Measurements from ENCODE around the gene SLC35B3. TPM values are rescaled to one million over a fixed set of nuclear protein-coding genes. Genes with fewer than 3 reads are reported as not detected.
"Not testable (repeated sequence)": the region's sequence is repeated elsewhere in the genome, so short reads cannot be mapped to it uniquely, and the experiment has no call there.

The SLC35B3 gene
- total RNA-seq, 1 experiment from 2014 or later = 41.3 TPM

- Histone ChIP-seq H3K9me3 (peaks cover 7% of the 10 kb centered on the region), H3K36me3 (ENCODE audit: control insufficient read depth, insufficient read depth, low read length) (no peaks in the 10 kb centered on the region), H3K4me1 (peaks cover 21% of the 10 kb centered on the region), H3K4me3 (ENCODE audit: low read depth, low read length) (no peak overlapping the region), H3K27me3 (replicated peaks; ENCODE audit: control insufficient read depth, insufficient read depth, low read length) (no peaks in the 10 kb centered on the region)
- Mint-ChIP-seq H3K4me3 (ENCODE audit: unreplicated experiment) (no peak overlapping the region), H3K27me3 (ENCODE audit: insufficient read depth, unreplicated experiment) (no peaks in the 10 kb centered on the region), H3K36me3 (ENCODE audit: insufficient read depth, unreplicated experiment) (peaks cover 38% of the 10 kb centered on the region), H3K27ac (ENCODE audit: unreplicated experiment) (no peak overlapping the region), H3K4me1 (ENCODE audit: low read depth, unreplicated experiment) (peaks cover 25% of the 10 kb centered on the region), H3K9me3 (ENCODE audit: unreplicated experiment) (peaks cover 19% of the 10 kb centered on the region)
- DNase-seq = no peak
- TF ChIP-seq CTCF (IDR thresholded peaks at IDR 0.05; ENCODE audit: insufficient read depth in 1 of 2, low read depth in 1 of 2, low read length in 1 of 2, severe bottlenecking in 1 of 2, unreplicated experiment in 1 of 2) = no peak
- ChIA-PET CTCF (no interaction called here), POLR2A (no interaction called here)
- BruUV-seq (replicated peaks) = no TSS peak
- intact Hi-C loops (cut with micrococcal nuclease; ENCODE audit: unreplicated experiment) = no loop called here
Measured at GRCh38 chr6:8462694-8463093, 27.3 kb upstream of the SLC35B3 start.

DNA sequence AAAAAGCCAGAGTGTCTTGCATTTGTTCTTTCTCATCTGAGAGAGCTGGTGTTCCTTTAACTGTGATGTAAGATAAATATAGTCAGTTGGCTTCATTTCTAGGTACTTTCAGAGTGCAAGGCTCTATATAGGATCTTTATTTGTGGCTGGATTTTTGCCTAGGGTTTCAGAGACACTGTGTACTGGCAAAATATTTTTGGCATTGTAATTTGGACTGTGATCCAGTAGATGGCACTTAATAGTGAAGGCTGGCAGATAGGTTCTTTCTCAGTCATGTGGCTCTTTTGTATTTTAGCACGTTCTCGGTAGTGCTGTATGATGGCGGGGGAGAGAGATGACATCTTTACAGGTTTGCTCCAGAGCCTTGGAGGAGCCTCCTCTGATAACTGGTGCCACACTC lies 26.8 kb upstream of the SLC35B3 start:
- CTCF ChIA-PET = no interaction called here
- no peak for TF ChIP-seq CTCF (IDR thresholded peaks at IDR 0.05; ENCODE audit: insufficient read depth in 1 of 2, low read depth in 1 of 2, low read length in 1 of 2, severe bottlenecking in 1 of 2, unreplicated experiment in 1 of 2)
- H3K27ac Mint-ChIP-seq (ENCODE audit: unreplicated experiment) = no peak overlapping the region
- no TSS peak for BruUV-seq (replicated peaks)
- H3K27me3 Mint-ChIP-seq (ENCODE audit: insufficient read depth, unreplicated experiment) = no peaks in the 10 kb centered on the region
- Histone ChIP-seq H3K4me1 (peaks cover 15% of the 10 kb centered on the region), H3K9me3 (peaks cover 7% of the 10 kb centered on the region), H3K4me3 (ENCODE audit: low read depth, low read length) (no peak overlapping the region), H3K27me3 (replicated peaks; ENCODE audit: control insufficient read depth, insufficient read depth, low read length) (no peaks in the 10 kb centered on the region), H3K36me3 (ENCODE audit: control insufficient read depth, insufficient read depth, low read length) (no peaks in the 10 kb centered on the region)
- H3K36me3 Mint-ChIP-seq (ENCODE audit: insufficient read depth, unreplicated experiment) = peaks cover 41% of the 10 kb centered on the region
- POLR2A ChIA-PET = no interaction called here
- H3K9me3 Mint-ChIP-seq (ENCODE audit: unreplicated experiment) = peaks cover 24% of the 10 kb centered on the region
- peaks cover 20% of the 10 kb centered on the region for H3K4me1 Mint-ChIP-seq (ENCODE audit: low read depth, unreplicated experiment)
- no peak overlapping the region for H3K4me3 Mint-ChIP-seq (ENCODE audit: unreplicated experiment)
- intact Hi-C loops (cut with micrococcal nuclease; ENCODE audit: unreplicated experiment) = no loop called here
- DNase-seq = no peak

GRCh38 chr6:8446391-8446790 lies 11.0 kb upstream of the SLC35B3 start:
- Mint-ChIP-seq H3K4me1 (ENCODE audit: low read depth, unreplicated experiment) (peaks cover 44% of the 10 kb centered on the region), H3K4me3 (ENCODE audit: unreplicated experiment) (peak overlapping the region; percentile 83), H3K27ac (ENCODE audit: unreplicated experiment) (peak overlapping the region; percentile 93), H3K36me3 (ENCODE audit: insufficient read depth, unreplicated experiment) (peaks cover 35% of the 10 kb centered on the region), H3K9me3 (ENCODE audit: unreplicated experiment) (peaks cover 14% of the 10 kb centered on the region), H3K27me3 (ENCODE audit: insufficient read depth, unreplicated experiment) (no peaks in the 10 kb centered on the region)
- no TSS peak for BruUV-seq (replicated peaks)
- Histone ChIP-seq H3K4me3 (ENCODE audit: low read depth, low read length) (no peak overlapping the region), H3K9me3 (no peaks in the 10 kb centered on the region), H3K27me3 (replicated peaks; ENCODE audit: control insufficient read depth, insufficient read depth, low read length) (no peaks in the 10 kb centered on the region), H3K4me1 (peaks cover 56% of the 10 kb centered on the region), H3K36me3 (ENCODE audit: control insufficient read depth, insufficient read depth, low read length) (no peaks in the 10 kb centered on the region)
- no peak for TF ChIP-seq CTCF (IDR thresholded peaks at IDR 0.05; ENCODE audit: insufficient read depth in 1 of 2, low read depth in 1 of 2, low read length in 1 of 2, severe bottlenecking in 1 of 2, unreplicated experiment in 1 of 2)
- CTCF ChIA-PET = interaction anchor here (1.2 kb wide), 1 partner anchor 10 kb away, joined by 4 read pairs; no protein-coding TSS in a partner anchor
- intact Hi-C loops (cut with micrococcal nuclease; ENCODE audit: unreplicated experiment) = loop anchor here (1.0 to 2.0 kb wide), 5 partner anchors 11 to 316 kb away; partner anchors contain the start of gene SLC35B3
- DNase-seq = peak; percentile 82 to 88
- POLR2A ChIA-PET = no interaction called here

DNA sequence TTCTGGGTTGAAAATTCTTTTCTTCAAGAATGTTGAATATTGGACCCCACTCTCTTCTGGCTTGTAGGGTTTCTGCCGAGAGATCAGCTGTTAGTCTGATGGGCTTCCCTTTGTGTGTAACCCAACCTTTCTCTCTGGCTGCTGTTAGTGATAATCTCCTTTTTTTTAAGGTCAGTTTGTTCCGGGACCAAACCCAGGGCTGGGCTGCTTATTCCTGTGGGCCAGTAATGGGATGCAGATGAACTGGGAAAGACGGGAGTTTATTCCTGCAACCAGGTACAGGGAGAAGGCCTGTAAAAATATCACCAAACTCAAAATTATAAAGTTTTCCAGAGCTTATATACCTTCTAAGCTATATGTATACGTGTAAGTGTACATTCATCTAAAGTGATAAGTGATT lies 10.6 kb upstream of the SLC35B3 start:
- POLR2A ChIA-PET; H3K27me3 ChIP-seq (replicated peaks; ENCODE audit: control insufficient read depth, insufficient read depth, low read length); H3K36me3 ChIP-seq (ENCODE audit: control insufficient read depth, insufficient read depth, low read length); H3K27me3 Mint-ChIP-seq (ENCODE audit: insufficient read depth, unreplicated experiment); H3K4me3 ChIP-seq (ENCODE audit: low read depth, low read length); H3K9me3 ChIP-seq: not testable (repeated sequence)
- H3K4me1 Mint-ChIP-seq (ENCODE audit: low read depth, unreplicated experiment) = peaks cover 44% of the 10 kb centered on the region
- H3K9me3 Mint-ChIP-seq (ENCODE audit: unreplicated experiment) = peaks cover 14% of the 10 kb centered on the region
- H3K27ac Mint-ChIP-seq (ENCODE audit: unreplicated experiment) = peak overlapping the region; percentile 93
- peaks cover 53% of the 10 kb centered on the region for H3K4me1 ChIP-seq
- DNase-seq = peak; percentile 57 to 58
- BruUV-seq (replicated peaks) = TSS peak; percentile 78
- peak overlapping the region; percentile 83 for H3K4me3 Mint-ChIP-seq (ENCODE audit: unreplicated experiment)
- intact Hi-C loops (cut with micrococcal nuclease; ENCODE audit: unreplicated experiment) = loop anchor here (1.0 to 2.0 kb wide), 5 partner anchors 11 to 315 kb away; partner anchors contain the start of gene SLC35B3
- peaks cover 35% of the 10 kb centered on the region for H3K36me3 Mint-ChIP-seq (ENCODE audit: insufficient read depth, unreplicated experiment)
- CTCF ChIA-PET = interaction anchor here (1.2 kb wide), 1 partner anchor 9 kb away, joined by 4 read pairs; no protein-coding TSS in a partner anchor
